GM23338 (cell line): ENCODE measurements around the gene CACNG3. TPM values are rescaled to one million over a fixed set of nuclear protein-coding genes. Genes with fewer than 3 reads are reported as not detected.

Source experiments
- ATAC-seq: fragments of 200-7000 bp; cut with Tn5 transposase; 3 replicates; pipeline ENCODE4 v1.9.1; 2020
- DNase-seq: peaks from one replicate; pipeline ENCODE4 v3.0.0-alpha.2; 2015; ENCODE audit warnings: low spot score
- H2AFZ ChIP-seq: fragments of 200-600 bp; sonication (generic); 2 replicates; pipeline ENCODE4 v1.8.0; 2016; ENCODE audit warnings: antibody characterized with exemption, mild to moderate bottlenecking, moderate library complexity
- H3F3A ChIP-seq: fragments of 200-600 bp; sonication (generic); replicated peaks from 2 replicates; pipeline ENCODE4 v1.8.0; 2017; ENCODE audit warnings: antibody characterized with exemption, mixed run types, low read depth
- H3K27ac ChIP-seq: fragments of 200-600 bp; sonication (generic); 2 replicates; pipeline ENCODE4 v1.6.1; 2016; ENCODE audit warnings: low read depth
- H3K27me3 ChIP-seq: fragments of 200-600 bp; sonication (generic); 2 replicates; pipeline ENCODE4 v1.8.0; 2016; ENCODE audit warnings: mild to moderate bottlenecking, mixed run types, moderate library complexity; ENCODE audit not compliant: insufficient read depth
- H3K36me3 ChIP-seq: fragments of 200-600 bp; sonication (generic); 2 replicates; pipeline ENCODE4 v1.8.0; 2016; ENCODE audit warnings: mild to moderate bottlenecking; ENCODE audit not compliant: insufficient read depth
- H3K4me1 ChIP-seq: fragments of 200-600 bp; sonication (generic); 2 replicates; pipeline ENCODE4 v1.8.0; 2016; ENCODE audit warnings: mild to moderate bottlenecking, moderate library complexity; ENCODE audit not compliant: insufficient read depth
- H3K4me2 ChIP-seq: fragments of 200-600 bp; sonication (generic); 2 replicates; pipeline ENCODE4 v1.7.1; 2017; ENCODE audit warnings: mixed run types
- H3K4me3 ChIP-seq: fragments of 200-600 bp; sonication (generic); 2 replicates; pipeline ENCODE4 v1.6.1; 2016; ENCODE audit warnings: mixed run types
- H3K79me2 ChIP-seq: fragments of 200-600 bp; sonication (generic); replicated peaks from 2 replicates; pipeline ENCODE4 v1.8.0; 2017; ENCODE audit warnings: mild to moderate bottlenecking; ENCODE audit not compliant: insufficient read depth
- H3K9me2 ChIP-seq: fragments of 200-600 bp; sonication (generic); 2 replicates; pipeline ENCODE4 v1.8.0; 2017; ENCODE audit not compliant: insufficient read depth
- H4K20me1 ChIP-seq: fragments of 200-600 bp; sonication (generic); replicated peaks from 2 replicates; pipeline ENCODE4 v1.8.0; 2017; ENCODE audit warnings: mild to moderate bottlenecking; ENCODE audit not compliant: insufficient read depth
- H3K27ac Mint-ChIP-seq: 2 replicates; pipeline ENCODE4 v1.8.0; 2020; ENCODE audit warnings: inconsistent platforms, mild to moderate bottlenecking, moderate library complexity, mixed read lengths
- H3K27me3 Mint-ChIP-seq: 3 replicates; pipeline ENCODE4 v1.8.0; 2022; ENCODE audit warnings: low read depth, mild to moderate bottlenecking, moderate library complexity, mixed read lengths, inconsistent platforms; ENCODE audit not compliant: insufficient read depth, poor library complexity
- H3K36me3 Mint-ChIP-seq: 3 replicates; pipeline ENCODE4 v1.8.0; 2021; ENCODE audit warnings: low read depth, mild to moderate bottlenecking, inconsistent platforms, moderate library complexity, mixed read lengths
- H3K4me1 Mint-ChIP-seq: 3 replicates; pipeline ENCODE4 v1.8.0; 2020; ENCODE audit warnings: mild to moderate bottlenecking, inconsistent platforms, mixed read lengths
- H3K4me3 Mint-ChIP-seq: 3 replicates; pipeline ENCODE4 v1.8.0; 2021; ENCODE audit warnings: moderate library complexity, mild to moderate bottlenecking, inconsistent platforms, mixed read lengths
- H3K9me3 Mint-ChIP-seq: 3 replicates; pipeline ENCODE4 v1.8.0; 2020; ENCODE audit warnings: moderate library complexity, mild to moderate bottlenecking, inconsistent platforms, mixed read lengths
- CREB1 ChIP-seq: fragments of 250-450 bp; sonication (Bioruptor Pico); IDR thresholded peaks from 2 replicates; pipeline ENCODE4 v1.5.0; 2020; ENCODE audit warnings: low read depth, mild to moderate bottlenecking, moderate library complexity
- EZH2 ChIP-seq: fragments of 200-600 bp; sonication (generic); IDR thresholded peaks from one replicate; pipeline ENCODE4 v1.8.0; 2017; ENCODE audit warnings: antibody characterized with exemption, mild to moderate bottlenecking, low read depth; ENCODE audit not compliant: unreplicated experiment
- EZH2phosphoT487 ChIP-seq: fragments of 200-600 bp; sonication (generic); IDR thresholded peaks from one replicate; pipeline ENCODE4 v1.8.1; 2018; ENCODE audit warnings: antibody characterized with exemption; ENCODE audit not compliant: unreplicated experiment
- JUNB ChIP-seq: IDR thresholded peaks from one replicate; pipeline ENCODE4 v1.6.1; 2016; ENCODE audit warnings: antibody characterized with exemption; ENCODE audit not compliant: unreplicated experiment
- NANOG ChIP-seq: IDR thresholded peaks from 2 replicates; pipeline ENCODE4 v1.6.1; 2016; ENCODE audit warnings: antibody characterized with exemption, borderline replicate concordance
- POLR2AphosphoS5 ChIP-seq: IDR thresholded peaks from 2 replicates; pipeline ENCODE4 v1.6.1; 2016; ENCODE audit warnings: antibody characterized with exemption, low read depth
- ZNF331 ChIP-seq: fragments of 250-450 bp; sonication (Bioruptor Pico); IDR thresholded peaks from 2 replicates; pipeline ENCODE4 v1.5.0; 2020; ENCODE audit warnings: low read depth, mild to moderate bottlenecking, moderate library complexity
- ZNF462 ChIP-seq: fragments of 250-450 bp; sonication (Bioruptor Pico); IDR thresholded peaks from 2 replicates; pipeline ENCODE4 v1.5.0; 2020; ENCODE audit warnings: mild to moderate bottlenecking, moderate library complexity
- polyA plus RNA-seq: library from polyadenylated mRNA; unstranded; fragments of >200 nt; fragmentation: Nextera tagmentation; extraction: Ambion mirVana; gene quantifications from 2 replicates; pipeline ENCODE4 v1.2.1, GENCODE V29; 2016
- total RNA-seq: library from RNA; depleted of rRNA; stranded (reverse); fragments of >200 nt; shearing (Covaris generic); gene quantifications from 2 replicates; pipeline ENCODE4 v1.2.3, GENCODE V29; 2014
- TF ChIP-seq, protein P1 (sequence below), 2 experiments: fragments of 200-600 bp in 1 of 2; sonication (generic) in 1 of 2; conservative IDR thresholded peaks; 2 replicates each; pipeline versions ENCODE4 v1.5.1 to v1.6.1; 2016 to 2017; ENCODE audit warnings: antibody characterized with exemption in 2 of 2, low read depth in 2 of 2, mild to moderate bottlenecking in 2 of 2, moderate library complexity in 1 of 2

Gene CACNG3
- total and polyA plus RNA-seq, 2 experiments from 2014 or later: not detected

DNA sequence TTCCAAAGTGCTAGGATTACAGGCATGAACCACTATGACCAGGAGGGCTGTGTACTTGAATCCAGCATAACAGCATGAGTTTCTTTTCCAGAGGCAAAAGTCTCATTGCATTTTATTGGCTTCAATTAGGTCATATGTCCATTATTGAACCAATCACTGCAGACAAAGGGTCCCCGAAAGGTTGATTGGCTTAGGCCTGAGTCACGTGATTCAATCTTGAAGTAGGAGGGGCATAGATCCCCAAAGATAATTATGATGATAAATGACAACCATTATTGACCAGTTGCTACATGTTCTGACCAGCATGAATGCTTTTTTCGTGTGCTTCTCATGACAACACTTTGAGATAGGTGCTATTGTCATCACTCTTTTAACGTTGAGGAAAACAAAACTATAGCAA lies 25.3 kb downstream of the CACNG3 start:
- no peaks in the 10 kb centered on the region for H3K36me3 Mint-ChIP-seq

GRCh38 chr16:24282141-24282540 lies 26.0 kb downstream of the CACNG3 start:
- H3K27ac ChIP-seq: no peak overlapping the region
- no peak overlapping the region for H3K4me2 ChIP-seq
- H3K4me3 ChIP-seq: no peak overlapping the region
- ATAC-seq (no peak), DNase-seq (no peak)
- H4K20me1 ChIP-seq: no peaks in the 10 kb centered on the region
- no peaks in the 10 kb centered on the region for H3K4me1 Mint-ChIP-seq
- 0 out of 2 replicates have a peak, but pooled peaks cover under 1% of the 10 kb centered on the region for H3K9me2 ChIP-seq
- peaks cover under 1% of the 10 kb centered on the region; the same call in 1 of the 3 replicates for H3K9me3 Mint-ChIP-seq
- no peaks in the 10 kb centered on the region for H3F3A ChIP-seq
- no peak overlapping the region for H3K4me3 Mint-ChIP-seq
- peaks cover 3% of the 10 kb centered on the region for H3K27me3 Mint-ChIP-seq
- peak overlapping the region; percentile 6; the same call in 1 of the 2 replicates for H2AFZ ChIP-seq
- no peaks in the 10 kb centered on the region for H3K27me3 ChIP-seq
- no peak overlapping the region for H3K27ac Mint-ChIP-seq
- H3K79me2 ChIP-seq: no peaks in the 10 kb centered on the region
- no peaks in the 10 kb centered on the region for H3K36me3 Mint-ChIP-seq
- H3K36me3 ChIP-seq: no peaks in the 10 kb centered on the region
- H3K4me1 ChIP-seq: no peaks in the 10 kb centered on the region
- TF ChIP-seq ZNF462 (no peak), POLR2AphosphoS5 (no peak), EZH2phosphoT487 (no peak), JUNB (no peak), CREB1 (no peak), EZH2 (no peak), ZNF331 (no peak), NANOG (no peak)
- TF ChIP-seq, protein P1, sequence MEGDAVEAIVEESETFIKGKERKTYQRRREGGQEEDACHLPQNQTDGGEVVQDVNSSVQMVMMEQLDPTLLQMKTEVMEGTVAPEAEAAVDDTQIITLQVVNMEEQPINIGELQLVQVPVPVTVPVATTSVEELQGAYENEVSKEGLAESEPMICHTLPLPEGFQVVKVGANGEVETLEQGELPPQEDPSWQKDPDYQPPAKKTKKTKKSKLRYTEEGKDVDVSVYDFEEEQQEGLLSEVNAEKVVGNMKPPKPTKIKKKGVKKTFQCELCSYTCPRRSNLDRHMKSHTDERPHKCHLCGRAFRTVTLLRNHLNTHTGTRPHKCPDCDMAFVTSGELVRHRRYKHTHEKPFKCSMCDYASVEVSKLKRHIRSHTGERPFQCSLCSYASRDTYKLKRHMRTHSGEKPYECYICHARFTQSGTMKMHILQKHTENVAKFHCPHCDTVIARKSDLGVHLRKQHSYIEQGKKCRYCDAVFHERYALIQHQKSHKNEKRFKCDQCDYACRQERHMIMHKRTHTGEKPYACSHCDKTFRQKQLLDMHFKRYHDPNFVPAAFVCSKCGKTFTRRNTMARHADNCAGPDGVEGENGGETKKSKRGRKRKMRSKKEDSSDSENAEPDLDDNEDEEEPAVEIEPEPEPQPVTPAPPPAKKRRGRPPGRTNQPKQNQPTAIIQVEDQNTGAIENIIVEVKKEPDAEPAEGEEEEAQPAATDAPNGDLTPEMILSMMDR (conservative IDR thresholded peaks at IDR 0.05; ENCODE audit: low read depth in 2 of 2): no peak

More for the DNA sequence above, 25.3 kb downstream of the CACNG3 start:
- DNase-seq: no peak
- H3K27ac Mint-ChIP-seq: no peak overlapping the region
- Histone ChIP-seq H3K4me2 (no peak overlapping the region), H4K20me1 (no peaks in the 10 kb centered on the region), H2AFZ (no peak overlapping the region), H3K27me3 (no peaks in the 10 kb centered on the region), H3K79me2 (no peaks in the 10 kb centered on the region), H3K4me3 (no peak overlapping the region), H3K27ac (no peak overlapping the region), H3K36me3 (no peaks in the 10 kb centered on the region), H3F3A (no peaks in the 10 kb centered on the region), H3K4me1 (no peaks in the 10 kb centered on the region), H3K9me2 (0 out of 2 replicates have a peak, but pooled peaks cover 4% of the 10 kb centered on the region)
- peaks cover 3% of the 10 kb centered on the region for H3K27me3 Mint-ChIP-seq
- peaks cover 6% of the 10 kb centered on the region; the same call in 2 of the 3 replicates for H3K9me3 Mint-ChIP-seq
- TF ChIP-seq NANOG: no peak
- TF ChIP-seq, protein P1 (conservative IDR thresholded peaks at IDR 0.05; ENCODE audit: low read depth in 2 of 2): no peak
- no peaks in the 10 kb centered on the region for H3K4me1 Mint-ChIP-seq
- H3K4me3 Mint-ChIP-seq: no peak overlapping the region
- ATAC-seq: no peak
